DMS114 treated with DMSO at 0.1 percent for 48 hours (cell line): Measurements from ENCODE around the gene REEP2.

ENCODE experiments used
- DNase-seq: peaks from one replicate; lab custom pipeline; 2025; ENCODE audit not compliant: unreplicated experiment; lab: John Stamatoyannopoulos, UW

The REEP2 gene

GRCh38 chr5:138448481-138449398, 9.9 kb downstream of the REEP2 start:
- DNase-seq, result no peak

- DNase-seq, result peak; percentile 86
Measured at GRCh38 chr5:138449501-138450239, 10.8 kb downstream of the REEP2 start.

GRCh38 chr5:138450971-138451370, 12.1 kb downstream of the REEP2 start:
- no peak for DNase-seq

DNA sequence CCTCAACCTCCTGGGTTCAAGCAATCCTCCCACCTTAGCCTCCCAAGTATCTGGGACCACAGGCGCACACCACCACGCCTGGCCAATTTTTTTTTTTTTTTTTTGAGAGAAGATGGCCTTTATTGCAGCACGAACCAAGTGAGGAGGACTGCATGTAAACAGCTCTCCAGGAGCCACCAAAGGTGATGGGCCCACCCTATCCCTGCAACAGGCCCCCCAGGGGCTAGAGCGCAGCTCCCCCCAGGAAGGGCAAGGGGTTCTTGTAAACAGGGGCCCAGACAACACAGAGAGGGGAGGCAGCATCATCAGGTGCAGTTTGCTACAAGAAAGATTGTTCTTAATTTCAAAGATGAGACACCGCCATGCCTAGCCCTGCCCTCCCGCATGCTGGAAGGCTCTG, 13.9 kb downstream of the REEP2 start:
- DNase-seq, result no peak

DNA sequence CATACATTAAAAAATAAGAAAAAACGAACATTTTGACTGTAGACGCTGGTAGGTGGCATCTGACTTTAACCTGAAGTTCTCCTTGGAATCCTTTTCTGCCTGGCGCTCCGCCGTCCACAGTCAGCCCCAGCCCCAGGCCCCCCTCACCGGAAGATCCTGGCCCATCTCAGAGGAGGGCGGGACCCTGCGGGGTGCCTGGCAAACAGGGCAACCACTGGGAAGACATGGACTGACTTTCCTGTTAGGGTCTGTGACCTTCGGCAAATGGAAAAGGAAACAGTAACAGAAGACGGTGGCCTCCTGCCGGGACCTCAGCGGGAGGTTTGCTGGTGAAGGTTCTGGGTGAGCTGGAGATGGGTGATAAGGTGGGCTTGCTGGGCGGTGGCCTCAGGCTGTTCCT, 14.7 kb downstream of the REEP2 start:
- no peak for DNase-seq

DNA sequence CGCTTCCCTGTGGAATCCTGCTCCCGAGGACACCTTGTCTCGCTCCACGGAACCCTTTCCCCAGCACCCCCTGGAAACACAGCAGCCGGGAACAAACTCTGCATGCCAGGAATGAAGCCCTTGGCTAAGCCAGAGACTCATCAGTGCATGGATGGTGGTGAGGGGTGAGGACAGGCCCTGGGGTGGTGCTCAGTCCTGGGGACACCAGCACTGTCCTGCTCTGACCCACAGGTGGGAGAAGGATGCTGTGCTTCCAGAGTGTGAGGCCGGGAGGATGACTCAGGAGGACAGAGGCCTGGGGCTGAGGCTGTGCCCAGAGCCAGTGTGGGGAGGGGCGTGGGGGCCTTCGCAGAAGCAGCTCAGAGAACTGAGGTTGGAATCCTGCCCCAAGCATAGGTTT, 15.3 kb downstream of the REEP2 start:
- DNase-seq, result no peak

GRCh38 chr5:138455232-138455930, 16.5 kb downstream of the REEP2 start:
- no peak for DNase-seq

DNA sequence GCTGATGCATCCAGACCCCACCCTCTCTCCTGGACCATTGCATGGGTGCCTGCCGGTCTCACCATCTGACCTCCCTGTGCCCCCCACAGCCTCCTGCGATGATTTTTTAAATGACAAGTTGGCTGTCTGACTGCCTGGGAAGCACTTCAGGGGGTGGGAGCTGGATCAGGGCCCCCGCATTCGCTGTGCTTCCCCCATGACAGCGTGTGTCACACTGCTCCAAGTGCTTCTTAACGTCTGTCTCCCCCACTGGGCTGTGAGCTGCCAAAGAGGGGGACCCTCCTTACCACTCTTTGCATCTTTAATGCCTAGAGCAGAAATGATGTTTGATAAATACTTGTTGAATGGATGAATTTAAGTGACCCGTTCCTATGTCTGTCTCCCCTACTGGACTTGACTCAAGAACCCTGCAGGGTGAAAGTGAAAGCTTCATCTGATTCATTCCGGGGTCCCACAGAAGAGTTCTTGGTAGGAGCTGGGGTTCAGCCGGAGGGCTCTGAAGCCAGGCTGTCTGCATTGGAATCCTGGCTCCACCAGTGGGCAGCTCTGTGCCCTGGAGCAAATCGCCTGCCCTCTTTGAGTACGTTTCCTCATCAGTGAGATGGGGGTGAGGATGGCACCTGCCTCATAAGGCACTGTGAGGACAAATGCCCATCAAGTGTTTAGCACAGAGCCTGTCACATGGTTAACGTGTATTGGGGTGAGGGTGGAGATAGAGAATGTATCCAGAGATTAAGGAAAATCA, 18.8 kb downstream of the REEP2 start:
- no peak for DNase-seq

- DNase-seq, result no peak
Measured at GRCh38 chr5:138458384-138458783, 19.5 kb downstream of the REEP2 start.

GRCh38 chr5:138458856-138459255, 20.0 kb downstream of the REEP2 start:
- DNase-seq, result no peak

GRCh38 chr5:138459311-138459933, 20.6 kb downstream of the REEP2 start:
- no peak for DNase-seq

GRCh38 chr5:138460032-138460693, 21.3 kb downstream of the REEP2 start:
- no peak for DNase-seq

DNA sequence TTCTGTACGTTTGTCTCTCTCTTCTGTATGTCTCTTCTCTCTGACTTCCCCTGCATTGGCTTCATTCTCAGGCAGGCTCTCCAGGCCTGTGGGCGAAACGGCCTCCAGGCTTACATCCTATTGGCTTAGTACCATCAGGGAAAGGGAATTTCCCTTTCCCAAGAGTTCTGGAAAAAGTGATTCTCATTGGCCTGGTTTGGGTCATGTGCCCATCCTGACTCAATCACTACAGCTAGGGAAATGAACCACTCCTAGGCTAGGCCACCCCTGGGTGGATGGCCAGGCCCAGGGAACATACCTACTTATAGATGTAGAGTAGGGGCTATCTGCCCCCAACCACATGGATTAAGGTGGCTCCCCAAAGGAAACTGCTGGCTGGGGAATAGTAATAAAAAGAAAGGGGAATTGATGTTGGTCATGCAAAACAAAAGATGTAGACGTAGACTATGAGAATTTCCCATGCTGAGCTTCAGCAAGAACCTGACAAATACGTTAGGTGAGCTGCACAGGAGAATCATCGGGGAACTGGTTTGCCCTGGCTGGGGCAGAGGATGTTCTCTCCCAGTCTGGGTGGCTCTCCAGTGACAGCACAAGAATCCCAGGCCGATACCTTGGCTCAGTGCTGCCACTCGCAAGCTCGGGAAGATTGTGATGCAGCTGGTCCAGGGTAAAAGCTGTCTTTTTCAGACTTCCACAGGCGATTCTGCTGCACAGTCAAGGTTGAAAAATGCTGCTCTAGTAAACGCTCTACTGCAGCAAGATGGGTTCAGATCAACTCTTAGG, 22.7 kb downstream of the REEP2 start:
- DNase-seq, result no peak

DNA sequence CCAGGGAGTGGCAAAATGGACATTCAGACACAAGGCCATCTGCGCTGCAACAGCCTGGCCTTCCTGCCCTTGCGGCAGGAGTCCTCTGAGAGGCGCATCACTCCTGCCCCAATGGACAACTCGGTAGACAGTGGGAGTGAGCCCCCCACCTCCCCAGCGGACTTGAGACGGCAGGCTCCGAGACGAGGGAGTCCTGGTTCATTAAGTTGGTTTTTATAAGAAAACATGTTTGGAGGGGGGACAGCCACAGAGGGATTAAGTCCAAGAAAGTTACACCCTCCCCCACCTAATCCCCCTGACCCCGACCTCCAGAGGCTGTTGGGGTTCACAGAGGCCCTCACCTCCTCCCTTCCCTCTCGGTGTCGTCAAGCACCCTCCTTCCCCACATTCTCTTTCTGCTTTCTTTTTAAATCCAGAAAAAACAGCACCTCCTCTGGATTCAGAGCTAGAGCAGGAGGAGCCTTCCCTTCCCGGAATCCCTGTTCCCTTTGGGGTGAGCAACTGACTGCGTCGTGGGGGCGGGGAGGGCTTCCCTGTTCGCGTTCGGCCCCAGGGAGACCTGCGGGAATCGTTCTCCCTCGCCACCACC, 24.7 kb downstream of the REEP2 start:
- no peak for DNase-seq

DNA sequence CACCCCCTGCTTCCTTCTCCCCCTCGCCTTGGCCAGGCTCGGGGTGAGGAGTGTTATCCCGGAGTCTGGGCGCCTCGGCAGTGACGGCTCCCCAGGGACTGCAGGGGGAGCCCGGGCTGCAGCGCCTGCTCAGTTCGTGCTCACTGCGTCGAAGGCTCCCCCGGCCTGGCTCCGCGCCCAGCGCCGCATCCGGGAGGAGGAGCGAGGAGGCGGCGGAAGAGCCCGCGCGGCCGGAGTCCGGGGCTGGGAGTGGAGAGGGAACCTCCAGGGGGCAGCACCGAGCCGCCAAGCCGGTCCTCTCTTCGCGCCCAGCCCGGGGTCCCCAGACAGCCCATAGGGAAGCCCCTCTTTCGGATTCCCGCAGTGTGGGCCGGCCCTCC, 25.1 kb downstream of the REEP2 start:
- DNase-seq, result peak; percentile 81

- DNase-seq, result peak; percentile 95
Measured at GRCh38 chr5:138464388-138465260, 25.8 kb downstream of the REEP2 start.

DNA sequence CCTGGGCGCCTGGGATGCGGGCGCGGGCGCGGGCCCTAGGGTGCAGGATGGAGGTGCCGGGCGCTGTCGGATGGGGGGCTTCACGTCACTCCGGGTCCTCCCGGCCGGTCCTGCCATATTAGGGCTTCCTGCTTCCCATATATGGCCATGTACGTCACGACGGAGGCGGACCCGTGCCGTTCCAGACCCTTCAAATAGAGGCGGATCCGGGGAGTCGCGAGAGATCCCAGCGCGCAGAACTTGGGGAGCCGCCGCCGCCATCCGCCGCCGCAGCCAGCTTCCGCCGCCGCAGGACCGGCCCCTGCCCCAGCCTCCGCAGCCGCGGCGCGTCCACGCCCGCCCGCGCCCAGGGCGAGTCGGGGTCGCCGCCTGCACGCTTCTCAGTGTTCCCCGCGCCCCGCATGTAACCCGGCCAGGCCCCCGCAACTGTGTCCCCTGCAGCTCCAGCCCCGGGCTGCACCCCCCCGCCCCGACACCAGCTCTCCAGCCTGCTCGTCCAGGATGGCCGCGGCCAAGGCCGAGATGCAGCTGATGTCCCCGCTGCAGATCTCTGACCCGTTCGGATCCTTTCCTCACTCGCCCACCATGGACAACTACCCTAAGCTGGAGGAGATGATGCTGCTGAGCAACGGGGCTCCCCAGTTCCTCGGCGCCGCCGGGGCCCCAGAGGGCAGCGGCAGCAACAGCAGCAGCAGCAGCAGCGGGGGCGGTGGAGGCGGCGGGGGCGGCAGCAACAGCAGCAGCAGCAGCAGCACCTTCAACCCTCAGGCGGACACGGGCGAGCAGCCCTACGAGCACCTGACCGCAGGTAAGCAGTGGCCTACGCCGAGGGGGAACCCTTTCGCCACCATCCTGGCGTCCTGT, 26.6 kb downstream of the REEP2 start, which contains the start of gene EGR1:
Gene EGR1, plus strand, starts transcription at position 219 of the 864 bp plus-strand sequence. Its CDS starts 283 bp downstream, at position 502.
- DNase-seq, result peak; percentile 92
